ENCODE results near the gene SEMA5A.

SEMA5A gene

DNA sequence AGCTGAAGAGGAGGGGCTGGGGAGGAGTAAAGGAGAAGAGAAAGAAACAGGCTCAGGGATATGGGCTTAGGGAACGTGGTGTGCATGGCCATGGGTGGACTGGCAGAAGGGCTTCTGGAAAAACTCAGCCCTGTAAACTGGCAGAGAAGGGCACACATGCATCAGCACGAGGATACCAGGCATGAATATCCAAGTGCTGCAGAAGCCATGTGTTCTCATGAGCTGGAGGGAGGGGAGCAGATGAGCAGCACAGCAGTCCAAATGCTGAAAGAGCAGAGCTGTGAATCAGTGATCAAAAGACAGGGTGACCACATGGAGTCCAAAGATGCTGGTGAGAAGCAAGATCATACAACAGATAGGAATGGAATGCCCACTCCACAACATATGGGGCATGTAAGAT is 72.3 kb downstream of the SEMA5A start:
- DNase-seq: no peak

DNA sequence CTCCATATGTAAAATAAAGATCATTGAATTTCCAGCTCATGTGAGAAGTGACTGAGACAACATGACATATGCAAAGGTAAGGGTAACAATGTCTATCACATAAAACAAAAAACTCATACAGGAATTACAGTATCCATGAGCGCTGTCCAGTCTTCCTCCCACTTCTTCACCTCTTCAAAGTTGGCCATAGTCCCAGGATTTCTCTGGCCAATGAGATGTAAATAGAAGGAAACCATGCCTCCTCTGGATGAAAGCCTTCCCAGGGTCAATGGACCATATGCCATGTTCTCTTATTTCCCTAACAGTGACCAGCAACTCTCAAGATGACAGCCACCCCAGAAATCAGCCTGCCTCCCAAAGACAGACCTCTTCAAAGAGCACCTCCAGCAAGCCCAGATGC is 75.5 kb downstream of the SEMA5A start:
- DNase-seq: no peak

DNA sequence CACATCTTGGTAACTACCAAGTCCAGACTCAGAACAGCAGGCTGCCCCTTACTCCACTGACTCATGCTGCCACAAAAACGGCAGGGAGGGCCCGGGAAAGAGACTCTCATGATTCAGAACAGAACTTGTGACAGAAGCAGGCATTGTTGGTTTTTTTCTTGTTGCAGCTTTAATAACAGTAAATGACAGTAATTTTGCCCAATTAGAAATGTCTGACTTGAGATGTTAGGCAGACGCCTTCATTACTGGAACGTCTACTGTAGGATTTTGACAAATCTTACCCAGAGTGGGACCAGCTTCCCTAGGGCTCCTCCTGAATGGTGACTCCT is 77.9 kb downstream of the SEMA5A start:
- no peak for DNase-seq

DNA sequence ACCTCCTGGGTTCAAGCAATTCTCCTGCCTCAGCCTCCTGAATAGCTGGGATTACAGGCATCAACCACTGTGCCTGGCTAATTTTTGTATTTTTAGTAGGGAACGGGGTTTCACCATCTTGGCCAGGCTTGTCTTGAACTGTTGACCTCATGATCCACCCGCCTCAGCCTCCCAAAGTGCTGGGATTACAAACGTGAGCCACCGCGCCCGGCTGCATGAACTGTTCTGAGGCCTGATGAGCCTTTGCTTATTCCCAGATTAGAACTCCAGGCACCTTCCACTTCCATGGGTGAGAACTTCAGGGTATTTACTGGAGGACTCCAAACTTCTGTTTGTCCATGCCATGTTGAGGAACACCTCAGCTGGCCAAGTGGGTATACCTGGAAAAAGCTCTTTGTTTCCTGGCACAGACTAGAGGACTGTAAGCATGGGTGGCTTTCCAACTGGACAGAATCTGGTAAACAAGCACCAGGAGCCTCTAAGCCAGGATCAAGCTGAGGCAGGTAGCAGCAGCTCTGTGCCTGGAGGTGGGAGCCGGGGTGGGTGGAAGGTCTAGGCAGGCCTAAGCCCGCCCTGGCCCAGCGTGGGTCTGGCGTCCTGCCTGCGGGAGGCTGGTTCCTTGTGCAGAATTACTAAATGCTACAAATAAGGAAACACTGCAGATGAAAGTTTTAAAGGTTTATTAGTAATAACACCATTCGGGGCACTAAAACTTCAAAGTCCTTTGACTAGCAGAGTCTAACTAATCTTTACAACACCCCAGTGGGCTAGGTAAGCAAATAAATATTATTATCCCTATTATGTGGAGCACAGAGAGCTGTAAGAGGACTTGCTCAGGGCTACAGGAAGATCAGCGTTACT is 78.4 kb downstream of the SEMA5A start:
- no peak for DNase-seq

DNA sequence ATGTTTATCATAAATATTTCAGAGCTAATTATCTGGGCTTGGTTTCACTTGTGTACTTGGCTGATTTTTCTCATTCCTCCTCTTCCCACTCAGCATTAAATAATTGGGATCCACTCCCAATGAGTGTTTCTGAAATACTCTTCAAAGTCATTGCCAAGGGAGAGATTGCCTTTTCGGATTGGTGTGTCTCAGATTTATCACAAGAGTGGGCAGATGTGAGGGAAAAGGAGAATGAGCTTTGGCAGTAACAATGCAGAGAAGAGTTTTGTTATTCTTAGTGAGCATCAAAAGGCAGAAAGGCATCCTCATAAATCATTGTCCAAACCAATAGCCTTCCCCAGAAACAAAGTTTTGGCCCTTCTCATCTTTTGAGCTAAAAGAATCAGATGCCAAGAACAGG is 79.2 kb downstream of the SEMA5A start:
- DNase-seq: no peak

DNA sequence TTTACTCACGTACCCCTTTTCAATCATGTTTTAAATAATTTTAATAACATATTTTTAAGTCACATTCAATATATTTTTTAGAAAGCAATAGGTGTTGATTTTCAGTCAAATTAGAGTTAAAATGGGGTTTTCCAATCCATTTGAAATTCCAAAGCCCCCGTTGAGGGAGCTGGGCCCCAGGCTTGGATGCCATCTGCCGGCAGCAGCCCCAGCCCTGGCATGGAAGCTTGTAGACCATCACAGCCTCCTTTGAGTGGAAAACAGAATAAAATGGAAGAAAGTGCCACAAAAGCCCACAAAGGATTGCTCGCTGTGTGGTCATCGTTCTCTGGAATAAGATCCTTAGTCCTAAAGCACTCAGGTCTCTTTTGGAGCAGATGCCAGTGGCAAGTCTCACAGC is 81.4 kb downstream of the SEMA5A start:
- no peak for DNase-seq

DNA sequence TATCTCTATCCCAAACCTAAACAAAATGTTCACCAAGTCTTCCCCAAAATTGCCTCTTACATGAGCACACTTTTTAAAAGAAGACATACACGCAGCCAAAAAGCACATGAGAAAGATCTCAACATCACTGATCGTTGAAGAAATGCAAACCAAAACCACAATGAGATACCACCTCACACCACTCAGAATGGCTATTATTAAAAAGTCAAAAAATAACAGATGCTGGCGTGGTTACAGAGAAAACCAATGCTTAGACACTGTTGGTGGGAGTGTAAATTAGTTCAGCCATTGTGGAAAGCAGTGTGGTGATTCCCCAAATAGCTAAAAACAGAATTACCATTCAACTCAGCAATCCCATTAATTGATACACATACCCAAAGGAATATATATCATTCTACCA is 83.8 kb downstream of the SEMA5A start:
- DNase-seq: no peak

DNA sequence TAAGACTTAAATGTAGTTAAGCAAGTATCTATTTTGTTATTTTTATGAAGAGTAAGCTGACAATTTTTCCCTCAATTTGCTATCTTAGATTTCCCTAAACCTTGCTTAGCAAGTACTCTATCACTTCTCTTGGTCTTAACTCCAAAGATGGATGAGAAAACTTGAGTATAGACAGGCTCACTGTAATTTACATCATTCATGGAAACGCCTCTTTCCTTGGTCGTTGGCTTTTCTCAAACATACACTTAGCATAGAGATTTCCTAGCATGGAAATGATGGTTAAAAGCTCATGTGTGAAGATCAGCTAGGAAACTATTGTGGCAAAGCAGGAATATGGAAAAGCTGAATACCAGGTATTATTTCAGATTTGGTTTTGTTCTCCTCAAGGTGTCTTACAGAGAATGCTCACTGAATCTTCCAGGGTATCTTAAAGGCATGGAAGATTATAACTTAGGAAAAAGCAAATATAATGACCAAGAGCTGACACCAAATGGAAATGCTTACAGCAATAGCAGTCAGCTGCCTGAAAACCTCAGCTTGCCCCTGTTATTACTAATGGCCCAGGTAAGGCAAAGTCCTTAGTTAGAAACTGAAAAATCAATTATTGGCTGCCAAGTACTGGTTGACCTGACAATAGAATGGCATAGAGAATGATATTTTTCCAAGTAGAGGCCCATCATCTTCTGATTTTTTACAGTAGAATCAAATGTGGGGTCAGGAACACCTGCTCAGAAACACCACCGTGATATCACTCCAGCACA is 84.8 kb downstream of the SEMA5A start:
- no peak for DNase-seq

DNA sequence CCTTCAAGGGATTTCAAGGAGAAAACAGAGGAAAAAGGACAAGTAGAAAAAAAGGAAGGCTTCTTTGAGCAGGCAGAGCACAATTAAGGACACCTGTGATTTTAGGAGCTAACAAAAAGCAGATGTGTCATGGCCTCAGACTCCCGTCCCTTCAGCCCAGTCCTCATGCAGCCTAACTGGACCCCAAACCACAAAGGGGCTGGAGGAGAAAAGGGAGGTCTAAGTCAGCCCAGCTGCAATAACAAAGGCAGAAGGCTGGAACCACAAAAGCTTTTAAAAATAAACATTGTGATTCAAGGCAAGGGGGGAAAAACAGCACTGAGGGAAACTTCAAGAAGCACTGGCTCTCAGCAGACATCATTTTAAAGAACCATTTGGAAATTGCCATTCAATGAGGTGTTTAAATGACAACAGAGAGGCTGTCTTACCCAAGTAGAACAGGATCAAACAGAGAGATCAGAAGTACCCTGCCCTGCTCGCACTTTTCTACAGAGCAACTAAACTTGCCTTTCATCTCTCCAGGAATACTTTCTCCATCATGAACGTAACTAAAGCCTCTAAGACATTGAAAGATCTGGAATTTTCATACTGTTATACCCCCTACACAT is 89.3 kb downstream of the SEMA5A start:
- no peak for DNase-seq

DNA sequence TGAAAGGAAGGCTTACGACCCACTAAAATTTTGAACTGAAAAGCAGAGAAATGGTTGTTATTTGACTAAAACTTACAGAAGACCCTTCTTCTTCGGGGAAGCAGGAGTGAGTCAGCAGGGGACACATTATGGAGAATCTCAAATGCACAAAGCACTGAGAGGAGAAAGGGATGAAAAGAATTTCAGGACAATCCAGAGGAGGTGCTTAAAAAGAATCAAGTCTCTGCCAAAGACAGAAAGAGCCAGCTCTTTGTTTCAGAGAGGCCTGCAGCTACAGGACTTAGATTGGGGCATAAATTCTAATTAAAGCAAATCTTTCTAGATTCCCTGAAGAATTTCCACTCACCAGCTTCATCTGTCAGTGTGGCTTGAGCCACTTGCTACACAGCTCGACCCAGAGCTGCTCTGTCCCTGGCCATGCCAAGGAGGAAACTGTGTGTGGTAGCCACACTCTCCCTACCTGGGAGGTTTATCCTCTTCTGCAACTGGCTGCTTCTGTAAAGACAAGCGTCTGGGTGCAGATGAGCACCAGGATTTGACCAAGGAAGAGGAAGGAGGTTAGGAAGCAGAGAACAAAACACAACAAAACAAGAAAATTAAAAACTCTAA is 89.9 kb downstream of the SEMA5A start:
- no peak for DNase-seq

DNA sequence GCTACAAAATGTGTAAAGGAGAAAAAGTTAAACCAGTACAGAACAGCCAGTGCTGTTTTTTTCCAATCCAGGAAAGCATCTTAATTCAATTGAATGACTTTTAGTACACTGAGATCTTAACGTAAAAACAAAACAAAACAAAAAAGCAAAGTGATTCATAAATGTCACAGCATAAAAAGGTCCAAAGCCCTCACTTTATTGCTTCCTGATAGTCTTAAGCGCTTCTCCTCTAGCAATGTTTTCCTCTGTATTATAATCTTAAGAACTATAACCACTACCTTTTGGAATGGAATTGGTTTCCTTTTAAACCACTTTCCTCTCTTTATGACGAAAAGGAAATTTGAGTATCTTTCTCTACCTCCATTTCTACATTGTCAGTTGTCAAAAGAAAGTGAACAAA is 91.4 kb downstream of the SEMA5A start:
- no peak for DNase-seq

DNA sequence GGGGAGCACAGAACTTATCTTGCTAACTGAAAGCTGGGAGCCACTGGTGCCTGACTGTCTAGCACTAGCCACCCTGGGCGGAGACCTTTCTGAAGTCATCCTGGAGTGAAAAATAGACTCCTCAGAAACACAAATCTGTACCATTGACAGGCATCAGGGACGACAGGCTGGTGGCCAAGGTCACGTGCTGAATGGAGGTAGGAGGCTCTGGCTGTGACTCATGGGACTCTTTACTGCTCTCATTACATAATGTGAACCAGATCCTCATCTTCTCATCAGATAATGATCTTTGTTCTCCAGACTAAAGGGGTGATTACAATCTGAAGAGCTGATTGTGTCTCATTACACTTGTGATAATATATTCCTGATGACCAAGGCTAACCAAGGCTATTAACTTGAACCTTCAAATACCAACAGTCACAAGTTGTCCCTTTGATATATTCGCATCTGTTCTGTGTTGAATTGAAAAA is 91.8 kb downstream of the SEMA5A start:
- no peak for DNase-seq

DNA sequence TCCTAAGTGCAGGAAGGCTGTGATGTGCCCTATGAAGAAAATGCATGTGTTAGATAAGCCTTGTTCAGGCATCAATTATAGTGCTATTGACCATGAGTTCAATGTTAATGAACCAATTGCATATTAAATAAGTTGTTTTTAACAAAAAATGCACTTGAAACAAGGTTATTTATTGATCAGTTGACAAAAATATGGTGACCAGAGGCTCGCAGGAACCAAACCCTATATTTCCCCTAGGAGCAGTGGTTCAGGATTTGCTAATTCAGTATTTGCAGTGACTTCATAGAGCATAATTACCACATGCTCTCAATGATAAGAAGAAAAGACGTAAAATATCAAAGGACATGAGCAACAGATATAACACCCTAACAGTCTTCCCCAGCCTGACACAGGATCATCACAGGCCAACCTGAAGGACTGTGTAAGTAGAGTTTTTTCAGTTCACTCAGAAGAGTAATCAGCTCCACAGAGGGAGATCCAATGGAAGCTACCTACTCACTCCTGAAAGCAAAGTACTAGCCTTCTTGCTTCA is 92.3 kb downstream of the SEMA5A start:
- no peak for DNase-seq

DNA sequence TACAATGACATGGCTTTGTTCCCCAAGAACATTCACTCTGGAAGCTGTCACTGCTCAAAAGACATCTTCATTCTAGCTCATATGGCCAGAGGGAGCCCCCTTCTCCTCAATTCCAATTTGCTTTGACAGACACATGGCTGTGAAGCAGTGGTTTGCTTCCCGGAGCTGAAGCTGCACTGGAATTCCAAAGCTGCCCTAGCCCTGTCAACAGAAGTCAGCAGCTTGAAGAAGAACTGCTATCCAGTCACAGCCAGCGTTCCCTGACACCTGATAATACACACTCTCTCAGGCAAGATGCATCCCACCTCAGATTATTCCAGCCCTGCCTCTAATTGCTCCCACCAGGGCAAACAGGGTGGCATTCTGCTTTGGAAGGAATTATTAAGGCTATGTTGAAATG is 93.7 kb downstream of the SEMA5A start:
- DNase-seq: no peak

DNA sequence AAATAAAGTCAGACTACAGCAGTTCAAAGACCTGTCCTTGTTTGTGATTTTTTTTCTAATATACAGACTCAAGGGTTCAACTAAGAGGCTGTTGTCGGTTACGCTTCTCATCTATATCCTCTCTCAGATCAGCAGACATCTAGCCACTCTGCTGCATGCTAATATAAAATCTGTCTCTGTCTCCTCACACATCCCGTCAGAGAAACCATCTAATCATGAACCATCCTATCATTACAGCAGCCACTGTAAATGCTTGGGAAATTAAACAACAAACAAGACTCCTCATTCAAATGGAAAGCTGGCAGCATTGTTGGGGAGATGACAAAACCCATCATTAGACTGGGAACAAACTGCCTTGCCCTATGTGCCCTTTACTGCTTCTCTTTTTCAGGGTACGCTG is 94.8 kb downstream of the SEMA5A start:
- no peak for DNase-seq

DNA sequence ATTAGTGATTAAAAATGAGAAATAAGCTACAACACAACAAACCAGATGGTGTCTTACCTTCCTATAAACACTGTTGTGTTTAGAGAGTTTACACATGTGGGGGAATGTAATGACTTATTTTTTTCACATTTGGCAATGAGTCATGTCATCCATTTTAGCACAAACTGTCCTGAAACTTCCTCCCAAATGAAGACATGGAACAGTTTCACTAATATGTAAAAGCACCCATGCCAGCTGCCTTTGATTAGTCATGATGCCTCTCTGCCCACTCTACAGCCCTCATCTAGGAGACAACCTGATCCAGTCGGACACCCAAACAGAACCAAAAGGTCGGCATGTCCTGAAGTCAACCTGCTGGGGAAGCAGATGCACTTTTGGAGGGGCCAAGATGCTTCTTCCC is 98.2 kb downstream of the SEMA5A start:
- no peak for DNase-seq

DNA sequence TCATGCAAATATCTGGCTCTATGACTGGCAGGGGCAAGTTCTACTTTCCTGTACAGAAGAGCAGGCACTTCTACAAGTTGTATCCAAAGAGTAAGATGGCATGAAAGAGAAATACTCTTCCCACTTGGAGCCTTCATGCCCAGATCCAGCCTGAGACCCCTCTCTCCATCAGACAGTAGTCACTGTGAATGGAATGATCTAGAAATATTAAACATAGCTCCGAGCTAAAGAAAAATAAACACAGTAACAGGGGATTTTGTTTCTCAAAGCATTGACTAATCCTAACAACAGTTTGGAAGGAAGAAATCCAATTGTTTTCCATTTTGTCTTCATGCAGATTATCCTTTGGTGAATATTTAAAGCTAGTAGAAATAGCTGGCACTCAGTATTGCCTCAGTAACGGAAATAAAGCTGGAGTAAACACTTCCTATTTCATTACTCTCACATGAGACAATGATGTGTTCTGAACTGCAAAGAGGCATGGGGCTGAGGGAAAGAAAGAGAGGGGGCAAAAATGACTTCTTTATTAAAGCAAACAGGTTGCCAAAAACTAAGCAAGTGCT is 100.0 kb downstream of the SEMA5A start:
- DNase-seq: no peak

DNA sequence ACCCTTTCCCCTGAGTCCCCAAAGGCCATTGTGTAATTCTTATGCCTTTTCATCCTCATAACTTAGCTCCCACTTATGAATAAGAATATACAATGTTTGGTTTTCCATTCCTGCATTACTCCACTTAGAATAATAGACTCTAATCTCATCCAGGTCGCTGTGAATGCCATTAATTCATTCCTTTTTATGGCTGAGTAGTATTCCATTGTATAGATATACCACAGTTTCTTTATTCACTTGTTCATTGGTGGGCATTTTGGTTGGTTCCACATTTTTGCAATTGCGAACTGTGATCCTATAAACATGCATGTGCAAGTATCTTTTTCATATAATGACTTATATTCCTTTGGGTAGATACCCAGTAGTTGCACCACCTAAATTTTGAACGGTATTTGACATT is 101.5 kb downstream of the SEMA5A start:
- no peak for DNase-seq

DNA sequence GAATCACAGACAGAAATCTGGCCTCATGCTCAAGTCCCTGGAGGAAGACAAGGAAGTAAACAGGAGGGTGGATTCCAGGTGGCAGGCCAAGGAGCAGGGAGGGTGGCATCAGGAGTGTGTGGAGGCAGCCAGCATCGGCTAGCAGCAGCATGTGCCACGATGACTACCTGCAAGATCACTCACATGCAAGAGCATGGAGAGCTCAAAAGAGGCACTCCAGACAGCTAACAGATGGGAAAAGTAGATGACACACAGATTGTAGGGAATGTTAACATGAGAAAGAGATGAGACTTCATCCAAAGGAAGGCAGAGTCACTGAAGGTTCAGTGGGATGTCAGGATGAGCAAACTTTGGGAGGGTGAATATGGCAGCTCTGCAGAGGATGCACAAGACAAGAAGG is 104.3 kb downstream of the SEMA5A start:
- DNase-seq: no peak

DNA sequence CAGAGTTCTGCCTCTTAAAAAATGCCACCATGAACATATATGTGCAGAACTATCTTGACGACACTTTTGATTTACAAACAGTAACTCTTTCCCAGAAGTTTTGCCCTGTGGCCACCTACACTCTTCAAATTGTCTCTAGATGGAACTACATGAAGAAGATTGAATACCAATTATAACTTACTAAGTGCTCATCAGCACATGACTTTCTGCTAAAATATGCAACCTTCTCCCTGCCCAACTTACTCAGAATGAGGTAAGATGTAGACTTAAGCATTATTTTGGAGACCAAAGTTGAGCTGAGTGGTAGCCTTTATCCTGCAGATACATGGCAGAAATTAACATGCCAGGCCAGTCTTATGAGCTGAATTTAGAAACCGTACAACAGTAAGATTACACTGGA is 105.4 kb downstream of the SEMA5A start:
- DNase-seq: no peak

DNA sequence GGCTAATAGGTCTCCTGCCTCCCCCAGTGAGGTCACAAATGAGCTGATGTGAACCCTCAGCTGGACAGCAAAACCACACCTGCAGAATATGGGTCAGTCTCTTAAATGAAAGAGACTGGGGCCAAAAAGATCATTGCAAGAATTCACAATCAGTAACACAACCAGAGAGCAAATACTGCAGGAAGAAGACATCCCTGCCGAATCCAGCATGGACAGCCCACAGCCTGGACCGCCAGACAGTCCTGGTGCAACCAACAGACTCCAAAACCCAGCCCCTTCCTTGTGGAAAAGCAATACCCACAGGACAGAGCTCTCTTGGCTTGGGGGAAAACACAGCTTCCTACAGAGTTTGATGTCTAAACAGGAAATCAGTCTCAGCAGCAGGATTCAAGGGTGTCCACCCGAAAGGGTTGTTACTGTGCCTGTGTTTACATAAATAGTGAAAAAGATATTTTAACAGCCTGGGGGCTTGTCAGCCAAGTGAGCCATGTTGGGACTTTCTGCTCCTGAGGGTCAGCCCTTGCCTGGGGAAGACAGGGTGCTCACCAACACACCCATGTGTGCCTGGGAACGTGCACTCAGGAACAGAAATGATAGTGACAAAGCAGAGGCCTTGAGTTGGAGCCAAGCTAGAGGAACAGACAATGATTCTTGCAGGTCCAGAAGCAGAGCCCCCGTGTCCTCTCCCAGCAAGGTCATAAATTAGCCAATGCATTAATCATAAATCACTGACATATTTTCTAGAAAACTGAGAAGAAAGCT is 106.2 kb downstream of the SEMA5A start:
- DNase-seq: no peak
